Naive thymus-derived CD4-positive, alpha-beta T cell (primary cell): Measurements from ENCODE around the gene AK1. TPM values are rescaled to one million over a fixed set of nuclear protein-coding genes. Genes with fewer than 3 reads are reported as not detected.
"Not testable (repeated sequence)": the region's sequence is repeated elsewhere in the genome, so short reads cannot be mapped to it uniquely, and the experiment has no call there.

Experiments used
- ATAC-seq: fragments of 150-1000 bp; cut with Tn5 transposase; 2 replicates; pipeline ENCODE4 v1.10.0; 2021; ENCODE audit warnings: mild to moderate bottlenecking, moderate library complexity
- CTCF ChIA-PET: fragments of 350-600 bp; sonication (Branson Sonifier 250); formaldehyde crosslinking; loops from one replicate; lab custom pipeline; 2021; ENCODE audit warnings: antibody characterized with exemption; lab: Charles Lee
- POLR2A ChIA-PET: fragments of 350-600 bp; sonication (Branson Sonifier 250); formaldehyde crosslinking; loops from one replicate; lab custom pipeline; 2021; ENCODE audit warnings: antibody characterized with exemption, inconsistent platforms; lab: Charles Lee
- DNase-seq, 9 donors: peaks; one replicate each; pipeline versions ENCODE4 v3.0.0 to v3.0.0-alpha.2; 2020 to 2022; ENCODE audit warnings: mixed read lengths in 1 of 9
- H3K27ac ChIP-seq: one replicate; pipeline ENCODE4 v1.7.0; 2013; ENCODE audit warnings: mild to moderate bottlenecking, low read depth, low read length, moderate library complexity
- H3K27me3 ChIP-seq, 2 donors: one replicate each; pipeline ENCODE4 v1.7.0; 2013; ENCODE audit warnings: low read length in 2 of 2, mild to moderate bottlenecking in 2 of 2, moderate library complexity in 2 of 2; ENCODE audit not compliant: control insufficient read depth in 2 of 2, insufficient read depth in 2 of 2
- H3K36me3 ChIP-seq, 3 experiments: 1 replicate in 2 of 3; 2 replicates in 1 of 3; pipeline ENCODE4 v1.7.0; 2013; ENCODE audit warnings: low read length in 3 of 3, mild to moderate bottlenecking in 3 of 3, moderate library complexity in 1 of 3; ENCODE audit not compliant: insufficient read depth in 3 of 3, control insufficient read depth in 2 of 3
- H3K4me1 ChIP-seq, 2 donors: one replicate each; pipeline ENCODE4 v1.7.0; 2013; ENCODE audit warnings: low read length in 2 of 2, mild to moderate bottlenecking in 2 of 2, moderate library complexity in 1 of 2; ENCODE audit not compliant: control insufficient read depth in 2 of 2, insufficient read depth in 2 of 2
- H3K4me3 ChIP-seq: 2 replicates; pipeline ENCODE4 v1.7.0; 2013; ENCODE audit warnings: mild to moderate bottlenecking, low read length
- H3K9me3 ChIP-seq, 3 experiments: 1 replicate in 2 of 3; 2 replicates in 1 of 3; pipeline ENCODE4 v1.7.0; 2013; ENCODE audit warnings: low read length in 3 of 3; ENCODE audit not compliant: control insufficient read depth in 2 of 3
- H3K27ac Mint-ChIP-seq, 9 donors: one replicate each; pipeline ENCODE4 v1.8.0; 2020 to 2022; ENCODE audit warnings: mixed read lengths in 9 of 9, mild to moderate bottlenecking in 8 of 9, moderate library complexity in 5 of 9, inconsistent platforms in 2 of 9
- H3K27me3 Mint-ChIP-seq, 5 donors: one replicate each; pipeline ENCODE4 v1.8.0; 2021 to 2022; ENCODE audit warnings: mixed read lengths in 5 of 5, mild to moderate bottlenecking in 1 of 5
- H3K36me3 Mint-ChIP-seq, 5 donors: one replicate each; pipeline ENCODE4 v1.8.0; 2020 to 2022; ENCODE audit warnings: mixed read lengths in 5 of 5, mild to moderate bottlenecking in 3 of 5, inconsistent platforms in 1 of 5
- H3K4me1 Mint-ChIP-seq, 7 donors: one replicate each; pipeline ENCODE4 v1.8.0; 2020 to 2022; ENCODE audit warnings: mixed read lengths in 7 of 7, mild to moderate bottlenecking in 3 of 7, inconsistent platforms in 1 of 7
- H3K4me3 Mint-ChIP-seq, 10 donors: one replicate each; pipeline ENCODE4 v1.8.0; 2020 to 2022; ENCODE audit warnings: mild to moderate bottlenecking in 10 of 10, mixed read lengths in 10 of 10, moderate library complexity in 6 of 10, inconsistent platforms in 2 of 10
- H3K9me3 Mint-ChIP-seq, 11 donors: one replicate each; pipeline ENCODE4 v1.8.0; 2020 to 2022; ENCODE audit warnings: mixed read lengths in 11 of 11, mild to moderate bottlenecking in 4 of 11, inconsistent platforms in 1 of 11, moderate library complexity in 1 of 11
- intact Hi-C, 2 donors: fragments of 100-400 bp; cut with micrococcal nuclease; formaldehyde crosslinking; loops; one replicate each; pipeline ENCODE4 v1.15.1; 2023
- polyA plus RNA-seq, 2 donors: library from polyadenylated mRNA; unstranded; fragments of 300-500 nt; fragmentation: Illumina TruSeq; gene quantifications; one replicate each; pipeline ENCODE4 v1.2.3, GENCODE V29; 2021
- total RNA-seq, 6 experiments: library from RNA in 5 of 6; stranded (reverse) in 5 of 6; gene quantifications; 1 replicate in 5 of 6; 2 replicates in 1 of 6; pipeline ENCODE4 v1.2.3 and lab custom pipeline; 2021 to 2026

The AK1 gene
- total and polyA plus RNA-seq, 7 experiments from 2014 or later = 0.09 to 64.9 (median 45.1) TPM

DNA sequence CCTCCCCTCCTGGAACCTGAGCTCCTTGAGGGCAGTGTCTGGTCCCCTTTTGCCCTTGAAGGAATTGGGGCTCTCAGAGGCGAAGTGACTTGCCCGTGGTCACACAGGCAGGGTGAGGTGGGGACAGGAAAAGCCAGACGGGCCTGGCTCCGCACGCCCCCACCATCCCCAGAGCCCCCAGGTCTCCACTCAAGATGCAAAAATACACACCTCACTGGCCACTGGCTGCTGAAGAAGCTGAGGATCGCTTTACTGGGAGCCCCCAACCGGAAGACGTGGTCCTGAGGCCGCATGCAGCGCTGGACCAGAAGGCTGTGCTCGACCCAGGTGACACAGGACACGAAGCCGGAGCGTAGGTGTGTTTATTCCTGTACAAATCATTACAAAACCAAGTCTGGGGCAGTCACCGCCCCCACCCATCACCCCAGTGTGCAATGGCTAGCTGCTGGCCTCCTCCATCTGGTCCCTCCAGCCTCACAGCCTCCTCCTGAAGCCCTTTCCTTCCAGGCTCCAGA is 7.6 kb upstream of the AK1 start:
- Histone ChIP-seq H3K4me3 (no peak overlapping the region), H3K27me3 (no peaks in the 10 kb centered on the region), H3K36me3 (peaks cover 7 to 52% (median 13%) of the 10 kb centered on the region in 3 experiments), H3K4me1 (no peaks in the 10 kb centered on the region), H3K9me3 (no peaks in the 10 kb centered on the region), H3K27ac (no peak overlapping the region)
- no peak for ATAC-seq
- POLR2A ChIA-PET = interaction anchor here (0.6 to 1.5 kb wide), 4 partner anchors 15 to 323 kb away, joined by 3 to 6 read pairs (median 4); no protein-coding TSS in a partner anchor
- peak overlapping the region in 1 of 9 donors; percentile 21 for H3K27ac Mint-ChIP-seq
- H3K9me3 Mint-ChIP-seq = no peaks in the 10 kb centered on the region
- H3K27me3 Mint-ChIP-seq = no peaks in the 10 kb centered on the region
- peaks cover 2 to 34% (median 5%) of the 10 kb centered on the region in 5 donors for H3K36me3 Mint-ChIP-seq
- H3K4me1 Mint-ChIP-seq = peaks cover 0 to 19% (median 14%) of the 10 kb centered on the region in 7 donors
- H3K4me3 Mint-ChIP-seq = peak overlapping the region in 1 of 10 donors; percentile 22
- CTCF ChIA-PET = interaction anchor here (1.1 to 1.4 kb wide), 2 partner anchors 22 to 26 kb away, joined by 3 read pairs; no protein-coding TSS in a partner anchor
- DNase-seq = no peak
- intact Hi-C loops = loop anchor here in 1 of 2 donors (5.0 kb wide), 1 partner anchor 32 kb away; the partner anchor contains the start of gene ST6GALNAC4

DNA sequence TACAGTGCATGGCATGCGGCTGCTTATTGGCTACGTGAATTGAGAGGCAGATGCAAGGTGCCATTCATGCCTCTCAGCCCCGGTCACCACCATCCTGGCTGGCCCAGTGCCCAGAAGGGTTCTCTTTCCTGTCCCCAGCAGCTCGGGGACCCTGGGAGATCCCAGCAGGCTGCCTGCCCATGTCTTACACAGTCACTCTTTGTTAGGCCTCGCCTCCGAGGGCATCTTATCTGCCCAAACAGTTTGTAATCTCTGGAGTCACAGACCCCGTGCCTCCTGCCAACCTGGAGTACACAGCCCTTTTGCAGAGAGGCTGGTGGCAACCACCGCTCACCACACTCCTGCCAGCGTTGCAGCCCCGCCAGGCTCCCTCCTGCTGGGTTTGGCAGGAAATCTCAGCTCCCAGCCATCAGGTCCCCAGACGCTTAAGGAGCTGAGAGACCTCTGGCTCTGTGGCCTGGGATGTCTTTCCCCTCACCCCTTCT is 7.0 kb upstream of the AK1 start:
- intact Hi-C loops = loop anchor here in 1 of 2 donors (5.0 kb wide), 1 partner anchor 33 kb away; the partner anchor contains the start of gene ST6GALNAC4
- DNase-seq (peak in 1 of 9 donors; percentile 1), ATAC-seq (peak; percentile 38)
- Mint-ChIP-seq H3K27me3 (no peaks in the 10 kb centered on the region), H3K4me1 (peaks cover 0 to 19% (median 14%) of the 10 kb centered on the region in 7 donors), H3K9me3 (no peaks in the 10 kb centered on the region), H3K27ac (peak overlapping the region in 5 of 9 donors; percentile 40 to 81 (median 52)), H3K36me3 (peaks cover 0 to 32% (median 4%) of the 10 kb centered on the region in 5 donors), H3K4me3 (peak overlapping the region in 1 of 10 donors; percentile 22)
- Histone ChIP-seq H3K27me3 (no peaks in the 10 kb centered on the region), H3K9me3 (no peaks in the 10 kb centered on the region), H3K4me3 (no peak overlapping the region), H3K27ac (no peak overlapping the region), H3K36me3 (peaks cover 7 to 48% (median 13%) of the 10 kb centered on the region in 3 experiments), H3K4me1 (no peaks in the 10 kb centered on the region)
- CTCF ChIA-PET = interaction anchor here (1.1 to 1.4 kb wide), 2 partner anchors 22 to 26 kb away, joined by 3 read pairs; no protein-coding TSS in a partner anchor
- POLR2A ChIA-PET = interaction anchor here (0.6 kb wide), 1 partner anchor 324 kb away, joined by 3 read pairs; no protein-coding TSS in a partner anchor

DNA sequence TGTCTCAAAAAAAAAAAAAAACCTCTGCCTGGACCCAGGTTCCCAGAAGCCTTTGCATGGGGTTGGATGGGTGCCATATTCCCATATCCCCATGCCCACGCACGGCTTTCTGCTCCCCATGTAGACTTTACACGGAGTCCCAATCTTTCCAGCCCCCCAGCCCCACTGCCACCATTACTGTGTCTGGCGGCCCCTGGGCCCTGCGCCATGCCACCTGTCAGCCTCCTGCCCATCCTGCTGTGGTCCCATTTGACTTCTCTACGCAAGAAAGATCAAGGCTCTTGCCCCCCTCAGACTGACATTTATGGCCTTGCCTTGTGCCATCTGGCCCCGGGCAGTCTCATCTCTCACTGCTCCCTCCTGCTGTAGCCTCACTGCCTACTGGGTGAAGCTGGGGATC is 6.5 kb upstream of the AK1 start:
- ATAC-seq = no peak
- no peaks in the 10 kb centered on the region for H3K9me3 Mint-ChIP-seq
- intact Hi-C loops = loop anchor here in 1 of 2 donors (5.0 kb wide), 1 partner anchor 33 kb away; the partner anchor contains the start of gene ST6GALNAC4
- no peak for DNase-seq
- POLR2A ChIA-PET = no interaction called here
- no peaks in the 10 kb centered on the region for H3K27me3 Mint-ChIP-seq
- no peaks in the 10 kb centered on the region for H3K27me3 ChIP-seq
- CTCF ChIA-PET = interaction anchor here (1.1 kb wide), 1 partner anchor 23 kb away, joined by 3 read pairs; no protein-coding TSS in a partner anchor
- no peak overlapping the region for H3K4me3 ChIP-seq
- no peaks in the 10 kb centered on the region for H3K4me1 ChIP-seq
- H3K4me3 Mint-ChIP-seq = no peak overlapping the region
- H3K4me1 Mint-ChIP-seq = peaks cover 0 to 20% (median 14%) of the 10 kb centered on the region in 7 donors
- H3K27ac Mint-ChIP-seq = peak overlapping the region in 6 of 9 donors; percentile 4 to 82 (median 58)
- H3K36me3 ChIP-seq = peaks cover 7 to 44% (median 13%) of the 10 kb centered on the region in 3 experiments
- no peaks in the 10 kb centered on the region for H3K9me3 ChIP-seq
- no peak overlapping the region for H3K27ac ChIP-seq
- peaks cover 1 to 34% (median 4%) of the 10 kb centered on the region in 5 donors for H3K36me3 Mint-ChIP-seq

DNA sequence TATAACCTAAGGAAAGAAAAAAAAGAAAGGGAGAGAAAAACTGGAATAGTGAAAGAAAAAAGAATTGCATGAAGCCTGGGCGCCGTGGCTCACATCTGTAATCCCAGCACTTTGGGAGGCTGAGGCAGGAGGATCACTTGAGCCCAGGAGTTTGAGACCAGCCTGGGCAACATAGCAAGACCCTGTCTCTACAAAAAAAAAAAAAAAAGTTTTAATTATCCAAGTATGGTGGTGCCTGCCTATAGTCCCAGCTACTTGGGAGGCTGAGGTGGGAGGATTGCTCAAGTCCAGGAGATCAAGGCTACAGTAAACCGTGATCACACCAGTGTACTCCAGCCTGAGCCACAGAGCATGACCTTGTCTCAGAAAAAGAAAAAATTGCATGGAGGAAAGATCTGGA is 4.2 kb upstream of the AK1 start:
- DNase-seq, H3K9me3 Mint-ChIP-seq, H3K27me3 ChIP-seq, H3K9me3 ChIP-seq, H3K4me3 ChIP-seq, H3K4me3 Mint-ChIP-seq, H3K27ac ChIP-seq, H3K27me3 Mint-ChIP-seq, ATAC-seq, H3K4me1 ChIP-seq: not testable (repeated sequence)
- intact Hi-C loops = loop anchor here in 1 of 2 donors (5.0 kb wide), 1 partner anchor 36 kb away; the partner anchor contains the start of gene ST6GALNAC4
- Mint-ChIP-seq H3K4me1 (peaks cover 4 to 24% (median 14%) of the 10 kb centered on the region in 7 donors), H3K36me3 (peaks cover 0 to 30% (median 9%) of the 10 kb centered on the region in 5 donors), H3K27ac (peak overlapping the region in 1 of 9 donors; percentile 62)
- CTCF ChIA-PET = interaction anchor here (0.8 to 2.1 kb wide), 4 partner anchors 14 to 186 kb away, joined by 3 to 12 read pairs (median 4); partner anchors contain the start of gene SLC25A25
- POLR2A ChIA-PET = interaction anchor here (0.9 to 1.7 kb wide), 4 partner anchors 8 to 22 kb away, joined by 3 to 5 read pairs (median 4); no protein-coding TSS in a partner anchor
- peaks cover 0 to 25% (median 11%) of the 10 kb centered on the region in 3 experiments for H3K36me3 ChIP-seq

DNA sequence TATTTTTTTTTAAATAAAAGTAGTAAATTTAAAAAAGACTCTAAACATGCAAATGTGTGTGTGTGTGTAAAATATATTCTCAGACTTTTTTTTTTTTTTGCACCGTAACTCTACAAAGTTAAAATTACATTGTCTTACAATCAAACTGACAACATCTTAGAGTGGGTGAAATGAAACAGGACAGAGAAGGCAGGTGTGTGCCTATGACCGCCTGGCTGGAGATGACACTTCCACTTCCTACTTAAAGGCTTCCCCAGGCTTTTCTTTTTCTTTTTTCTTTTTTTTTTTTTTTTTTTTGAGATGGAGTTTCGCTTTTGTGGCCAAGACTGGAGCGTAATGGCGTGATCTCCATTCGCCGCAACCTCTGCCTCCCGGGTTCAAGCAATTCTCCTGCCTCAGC is 2.7 kb upstream of the AK1 start:
- H3K27me3 ChIP-seq = peaks cover 0 to 4% of the 10 kb centered on the region in 2 donors
- ChIA-PET POLR2A (no interaction called here), CTCF (no interaction called here)

DNA sequence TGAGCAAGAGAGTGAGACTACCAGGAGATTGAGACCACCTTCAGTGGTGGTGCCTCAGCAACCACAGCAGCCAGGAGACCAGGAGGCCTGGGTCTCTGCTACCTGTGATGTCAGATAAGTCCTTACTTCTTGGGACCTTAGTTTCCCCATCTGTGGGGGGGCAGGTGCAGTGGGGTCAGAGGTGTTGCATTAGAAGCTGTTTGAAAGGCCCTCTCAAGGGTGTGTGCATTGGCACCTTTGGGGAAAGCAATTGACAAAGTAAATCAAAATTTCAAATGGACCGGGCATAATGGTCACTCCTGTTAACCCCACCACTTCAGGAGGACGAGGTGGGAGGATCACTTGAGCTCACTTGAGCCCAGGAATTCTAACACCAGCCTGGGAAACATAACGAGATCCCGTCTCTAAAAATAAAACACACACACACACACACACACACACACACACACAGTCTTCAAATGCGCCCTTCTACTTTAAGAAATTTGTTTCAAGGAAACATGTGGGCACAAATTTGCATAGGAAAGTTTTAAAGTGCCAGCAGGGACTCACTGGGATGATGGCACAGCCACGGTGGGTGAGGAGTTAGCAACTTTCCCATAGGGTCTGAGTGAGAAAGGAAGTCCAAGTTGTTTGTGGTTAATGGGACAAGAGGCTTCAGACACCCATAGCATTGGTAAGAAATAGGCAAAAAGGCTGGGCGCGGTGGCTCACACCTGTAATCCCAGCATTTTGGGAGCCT is 1.3 kb upstream of the AK1 start:
- Mint-ChIP-seq H3K36me3 (peaks cover 0 to 12% (median 9%) of the 10 kb centered on the region in 5 donors), H3K27ac (peak overlapping the region in 1 of 9 donors; percentile 31), H3K9me3 (no peaks in the 10 kb centered on the region), H3K27me3 (peaks cover 0 to 8% (median 0%) of the 10 kb centered on the region in 5 donors), H3K4me3 (no peak overlapping the region), H3K4me1 (peaks cover under 1 to 13% (median 9%) of the 10 kb centered on the region in 7 donors)
- H3K27ac ChIP-seq = no peak overlapping the region
- H3K36me3 ChIP-seq = no peaks in the 10 kb centered on the region
- peaks cover 0 to 4% of the 10 kb centered on the region in 2 donors for H3K27me3 ChIP-seq
- CTCF ChIA-PET = no interaction called here
- DNase-seq (no peak), ATAC-seq (no peak)
- POLR2A ChIA-PET = interaction anchor here (2.8 kb wide), 1 partner anchor 42 kb away, joined by 7 read pairs; no protein-coding TSS in a partner anchor
- H3K4me3 ChIP-seq = no peak overlapping the region
- intact Hi-C loops = no loop called here
- H3K9me3 ChIP-seq = no peaks in the 10 kb centered on the region
- no peaks in the 10 kb centered on the region for H3K4me1 ChIP-seq

More for the DNA sequence above, 2.7 kb upstream of the AK1 start:
- Histone ChIP-seq H3K36me3 (peaks cover 0 to 9% (median 0%) of the 10 kb centered on the region in 3 experiments), H3K27ac (no peak overlapping the region), H3K9me3 (no peaks in the 10 kb centered on the region), H3K4me3 (no peak overlapping the region), H3K4me1 (no peaks in the 10 kb centered on the region)
- Mint-ChIP-seq H3K4me1 (peaks cover 4 to 20% (median 14%) of the 10 kb centered on the region in 7 donors), H3K36me3 (peaks cover 0 to 21% (median 9%) of the 10 kb centered on the region in 5 donors), H3K27ac (no peak overlapping the region), H3K9me3 (no peaks in the 10 kb centered on the region), H3K27me3 (peaks cover 0 to 8% (median 0%) of the 10 kb centered on the region in 5 donors), H3K4me3 (no peak overlapping the region)
- DNase-seq = no peak
- intact Hi-C loops = loop anchor here in 1 of 2 donors (5.0 kb wide), 1 partner anchor 37 kb away; the partner anchor contains the start of gene ST6GALNAC4
- ATAC-seq = no peak
